Middle frontal gyrus (tissue), 1 donor: ENCODE measurements around the gene SLC25A21.

Experiments used
- DNase-seq: peaks from one replicate; pipeline ENCODE4 v3.0.0-alpha.2; 2015; ENCODE audit warnings: low spot score; ENCODE audit errors: extremely low spot score

The SLC25A21 gene

DNA sequence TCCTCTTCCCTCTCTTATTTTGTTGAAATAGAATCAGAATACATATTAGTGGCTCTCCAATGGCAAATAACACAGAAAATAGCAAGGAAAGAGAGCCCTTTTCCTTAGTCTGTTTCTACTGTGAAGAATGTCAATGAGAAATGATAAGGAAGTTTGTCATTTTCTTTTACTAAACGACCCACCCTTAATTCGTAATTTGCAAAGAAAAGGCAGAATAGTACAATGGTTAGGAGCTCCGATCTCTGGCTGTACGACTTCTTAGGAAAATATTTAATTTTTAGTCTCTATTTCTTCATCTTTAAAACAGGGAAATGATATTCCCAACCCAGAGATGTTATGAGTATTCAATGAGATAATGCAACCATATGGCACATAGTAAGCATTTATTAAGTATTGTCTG lies 504.7 kb downstream of the SLC25A21 start:
- DNase-seq = no peak

DNA sequence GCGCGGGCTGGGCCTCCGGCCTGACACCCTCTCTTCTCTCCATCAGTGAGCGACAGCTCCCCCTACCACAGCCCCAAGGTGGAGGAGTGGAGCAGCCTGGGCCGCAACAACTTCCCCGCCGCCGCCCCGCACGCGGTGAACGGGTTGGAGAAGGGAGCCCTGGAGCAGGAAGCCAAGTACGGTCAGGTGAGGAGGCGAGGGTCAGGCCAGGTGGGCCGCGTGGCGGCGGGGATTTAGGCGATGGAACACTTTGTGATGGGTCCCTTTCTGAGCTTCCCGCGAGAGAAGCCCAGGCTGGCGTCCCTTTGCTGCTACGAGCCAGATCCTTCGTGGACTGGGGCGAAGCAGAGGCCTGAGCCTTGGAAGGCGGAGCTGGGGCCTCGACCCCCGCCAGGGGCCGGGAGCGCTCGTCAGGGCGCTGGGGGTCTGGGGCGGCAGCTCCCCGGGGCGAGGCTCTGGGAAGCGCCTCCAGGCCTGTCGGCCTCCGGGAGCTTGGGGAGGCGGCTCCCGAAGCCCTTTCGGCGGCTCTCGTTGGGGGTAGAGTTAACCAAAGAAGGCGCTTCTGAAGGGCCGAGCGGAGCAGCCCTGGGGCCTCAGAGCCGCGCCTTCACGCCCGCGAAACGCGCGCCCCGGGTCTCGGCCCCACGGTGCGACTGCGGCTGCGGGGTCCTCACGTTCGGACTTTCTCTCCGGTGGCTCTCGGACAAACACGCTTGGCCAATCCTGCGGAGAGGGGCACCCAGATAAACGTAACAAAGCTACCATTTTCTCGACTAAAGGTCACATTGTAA lies 505.8 kb downstream of the SLC25A21 start:
- no peak for DNase-seq

DNA sequence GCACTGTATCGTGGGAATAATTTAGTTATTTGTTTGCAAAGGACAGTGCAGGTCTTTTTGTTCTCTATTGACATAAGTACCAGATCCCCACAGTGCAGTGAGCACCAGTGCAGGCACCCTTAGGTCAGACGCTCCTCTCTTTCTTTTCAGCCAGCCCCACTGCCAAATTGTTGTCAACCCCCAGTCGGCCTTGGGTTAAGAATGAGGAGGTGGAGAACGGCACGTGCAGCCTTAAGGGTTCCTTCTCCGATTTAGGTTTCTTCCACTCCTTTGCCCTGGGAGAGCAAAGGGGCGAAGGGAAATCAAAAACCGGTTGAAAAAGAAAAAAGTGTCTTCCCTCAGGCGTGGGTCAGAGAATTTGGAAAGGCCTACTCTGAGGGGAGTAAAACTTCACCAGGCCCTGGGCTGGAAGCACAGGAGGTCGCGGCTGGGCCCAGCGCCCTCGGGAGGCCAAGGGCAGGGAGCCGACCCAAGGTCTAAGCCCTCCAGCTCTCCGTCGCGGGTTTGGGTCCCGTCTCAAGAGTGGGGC lies 506.5 kb downstream of the SLC25A21 start:
- no peak for DNase-seq

DNA sequence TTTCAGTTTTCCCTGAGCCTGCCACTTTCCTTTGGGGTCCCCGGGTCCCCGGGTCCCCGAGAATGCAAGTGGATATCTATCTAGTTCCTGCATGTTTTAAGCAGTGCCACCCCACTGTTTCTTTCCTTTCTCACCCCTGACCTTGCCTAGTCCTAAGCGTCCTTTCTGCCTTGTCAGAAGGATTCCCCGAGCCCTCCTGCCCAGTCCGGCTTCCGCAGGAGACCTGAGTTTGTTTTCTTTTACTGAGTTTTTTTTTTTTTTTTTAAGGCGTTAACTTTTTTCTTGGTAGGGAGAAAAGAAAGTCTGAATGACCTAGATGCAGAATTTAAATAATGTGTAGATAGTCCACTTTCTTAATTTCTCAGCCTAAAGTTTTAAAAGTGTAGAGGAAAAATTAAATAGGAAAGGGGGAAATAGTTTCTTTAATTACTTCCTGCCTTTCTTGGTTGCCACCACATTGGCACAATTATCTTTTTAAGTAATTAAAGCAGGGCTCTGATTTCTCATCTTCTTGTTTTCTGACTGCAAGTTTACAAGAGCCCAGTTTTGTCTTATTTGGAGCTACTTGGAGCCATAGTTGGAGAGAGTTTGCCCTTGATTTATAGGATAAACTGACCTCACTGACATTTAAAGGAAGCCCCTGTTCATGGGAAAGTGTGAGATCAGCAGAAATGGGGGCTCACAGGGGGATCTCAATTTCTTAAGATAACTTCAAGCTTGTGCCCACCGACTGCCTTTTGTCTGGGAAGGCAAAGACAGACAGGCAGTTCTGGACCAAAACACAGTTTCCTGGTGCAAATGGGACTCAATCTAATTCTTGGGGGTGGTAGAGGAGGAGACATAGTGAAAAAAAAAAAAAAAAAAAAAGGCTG lies 507.8 kb downstream of the SLC25A21 start:
- DNase-seq = no peak

DNA sequence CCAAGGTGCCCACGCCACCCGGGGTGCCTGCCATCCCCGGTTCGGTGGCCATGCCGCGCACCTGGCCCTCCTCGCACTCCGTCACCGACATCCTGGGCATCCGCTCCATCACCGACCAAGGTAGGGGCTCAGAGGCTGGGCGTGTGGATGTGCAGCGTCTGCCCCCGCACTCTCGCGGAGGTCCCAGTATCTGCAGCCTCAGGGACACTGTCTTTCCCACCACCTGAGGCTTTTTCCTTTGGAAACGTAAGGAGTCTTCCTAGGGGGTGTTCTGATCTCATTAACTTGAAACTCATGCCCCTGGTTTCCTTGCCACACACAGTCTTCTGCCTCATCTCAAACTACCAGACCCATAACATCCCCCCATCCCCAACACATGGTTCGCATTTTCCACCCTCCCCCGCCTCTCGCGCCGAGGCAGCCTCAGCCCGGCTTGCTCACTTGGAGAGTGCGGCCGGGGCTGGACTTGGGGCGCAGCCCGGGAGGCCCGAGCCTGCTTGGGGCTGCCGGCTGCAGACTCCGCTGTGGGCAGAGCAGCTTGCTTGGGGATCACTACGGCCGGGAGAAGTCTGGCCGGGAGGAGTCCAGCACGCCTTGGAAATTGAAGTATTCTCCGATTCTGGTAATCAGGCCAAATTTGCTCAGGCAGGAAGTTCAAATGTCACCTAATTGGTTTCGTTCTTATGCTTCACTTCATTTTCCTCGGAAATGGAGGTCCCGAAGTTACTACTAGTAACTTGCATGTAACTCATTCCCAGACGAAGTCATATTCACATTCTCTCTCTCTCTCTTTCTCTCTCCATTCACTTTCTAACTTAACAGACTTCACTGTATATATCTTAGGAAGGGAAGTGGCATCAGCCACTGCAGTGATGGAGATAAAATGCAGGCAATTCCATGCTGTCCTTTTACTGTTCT lies 508.7 kb downstream of the SLC25A21 start:
- DNase-seq = no peak

DNA sequence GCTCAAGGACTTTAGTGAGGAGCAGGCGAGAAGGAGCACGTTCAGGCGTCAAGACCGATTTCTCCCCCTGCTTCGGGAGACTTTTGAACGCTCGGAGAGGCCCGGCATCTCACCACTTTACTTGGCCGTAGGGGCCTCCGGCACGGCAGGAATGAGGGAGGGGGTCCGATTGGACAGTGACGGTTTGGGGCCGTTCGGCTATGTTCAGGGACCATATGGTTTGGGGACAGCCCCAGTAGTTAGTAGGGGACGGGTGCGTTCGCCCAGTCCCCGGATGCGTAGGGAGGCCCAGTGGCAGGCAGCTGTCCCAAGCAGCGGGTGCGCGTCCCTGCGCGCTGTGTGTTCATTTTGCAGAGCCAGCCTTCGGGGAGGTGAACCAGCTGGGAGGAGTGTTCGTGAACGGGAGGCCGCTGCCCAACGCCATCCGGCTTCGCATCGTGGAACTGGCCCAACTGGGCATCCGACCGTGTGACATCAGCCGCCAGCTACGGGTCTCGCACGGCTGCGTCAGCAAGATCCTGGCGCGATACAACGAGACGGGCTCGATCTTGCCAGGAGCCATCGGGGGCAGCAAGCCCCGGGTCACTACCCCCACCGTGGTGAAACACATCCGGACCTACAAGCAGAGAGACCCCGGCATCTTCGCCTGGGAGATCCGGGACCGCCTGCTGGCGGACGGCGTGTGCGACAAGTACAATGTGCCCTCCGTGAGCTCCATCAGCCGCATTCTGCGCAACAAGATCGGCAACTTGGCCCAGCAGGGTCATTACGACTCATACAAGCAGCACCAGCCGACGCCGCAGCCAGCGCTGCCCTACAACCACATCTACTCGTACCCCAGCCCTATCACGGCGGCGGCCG lies 509.6 kb downstream of the SLC25A21 start:
- no peak for DNase-seq

DNA sequence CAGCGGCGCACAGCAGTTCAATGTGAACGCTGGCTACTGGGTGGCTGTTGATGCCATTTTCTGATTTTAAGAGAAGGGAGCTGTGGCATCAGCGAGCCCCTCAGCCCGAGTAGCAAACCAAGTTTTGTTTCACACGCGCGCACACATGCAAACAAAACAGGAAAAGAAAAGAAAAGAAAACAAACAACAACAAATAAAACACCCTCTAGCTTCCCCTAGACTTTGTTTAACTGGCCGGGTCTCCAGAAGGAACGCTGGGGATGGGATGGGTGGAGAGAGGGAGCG lies 510.2 kb downstream of the SLC25A21 start:
- no peak for DNase-seq

DNA sequence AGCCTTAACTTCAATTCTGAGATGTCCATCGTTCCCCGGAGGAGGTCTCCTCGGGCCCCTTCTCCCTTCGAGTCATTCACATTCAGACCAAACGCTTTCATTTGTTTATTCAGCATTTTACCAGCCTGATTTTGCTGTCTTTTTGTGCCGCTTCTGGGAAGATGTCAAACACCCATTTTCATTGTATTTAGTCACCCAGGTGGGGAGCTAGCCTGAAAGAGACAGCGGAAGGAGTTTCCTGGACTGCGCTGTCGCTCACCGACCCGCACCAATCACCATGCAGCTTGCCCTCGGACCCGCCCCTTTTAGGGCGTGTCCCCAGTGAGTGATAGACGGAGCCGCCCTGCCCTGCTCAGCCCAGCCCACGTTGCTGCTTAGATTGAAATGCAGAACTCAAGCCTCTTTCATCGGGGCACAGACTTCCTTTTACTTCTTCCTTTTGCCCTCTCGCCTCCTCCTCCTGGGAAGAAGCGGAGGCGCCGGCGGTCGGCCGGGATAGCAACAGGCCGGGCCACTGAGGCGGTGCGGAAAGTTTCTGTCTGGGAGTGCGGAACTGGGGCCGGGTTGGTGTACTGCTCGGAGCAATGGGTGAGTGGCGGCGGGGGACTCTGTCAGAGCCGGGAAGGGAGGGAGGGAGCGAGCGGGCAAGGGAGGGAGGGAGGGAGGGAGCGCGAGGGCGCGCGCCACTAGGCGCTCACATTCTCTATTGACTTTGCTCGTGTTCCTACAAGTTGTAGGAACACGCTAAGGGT lies 510.7 kb downstream of the SLC25A21 start, which contains the start of gene PAX9:
PAX9 (plus strand) TSS at position 355 of the 752 bp plus-strand sequence; CDS start at position 585, 230 bp downstream.
- DNase-seq = no peak

DNA sequence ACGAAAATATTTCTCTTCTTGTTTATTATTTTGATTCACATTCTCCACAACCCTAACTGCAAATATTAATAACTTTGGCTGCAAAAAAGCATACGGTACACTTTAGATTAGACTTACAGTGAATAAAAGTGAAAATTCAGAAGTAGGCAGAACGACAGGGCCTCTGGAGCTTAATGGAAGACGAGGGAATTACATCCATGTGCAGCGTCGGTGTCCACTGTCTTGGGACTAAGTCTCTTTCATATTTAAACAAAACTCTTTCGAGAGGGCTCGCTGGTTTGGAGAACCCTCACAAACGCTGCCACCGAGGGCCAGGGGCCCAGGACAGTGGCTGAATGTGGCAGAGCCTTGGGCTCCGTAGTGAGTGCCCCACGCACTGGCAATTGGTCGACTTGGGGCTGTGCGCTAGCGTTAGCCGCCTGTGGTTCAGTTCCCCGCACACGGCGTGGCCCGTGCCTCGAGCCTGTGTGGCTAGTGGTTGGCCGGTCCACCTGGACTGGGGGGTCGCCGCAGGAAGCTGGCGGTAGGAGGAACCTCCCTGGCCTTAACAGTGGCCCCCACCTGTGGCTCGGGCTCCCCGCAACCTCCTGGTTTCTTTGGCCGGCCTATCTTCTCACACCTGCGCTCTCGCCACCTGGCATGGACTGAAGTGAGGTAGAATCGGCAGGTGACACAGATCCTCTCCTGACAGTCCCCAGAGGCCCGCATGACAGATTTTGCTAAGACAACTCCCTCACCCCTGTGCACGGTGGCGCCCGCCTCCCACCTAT lies 511.5 kb downstream of the SLC25A21 start:
- DNase-seq = no peak

DNA sequence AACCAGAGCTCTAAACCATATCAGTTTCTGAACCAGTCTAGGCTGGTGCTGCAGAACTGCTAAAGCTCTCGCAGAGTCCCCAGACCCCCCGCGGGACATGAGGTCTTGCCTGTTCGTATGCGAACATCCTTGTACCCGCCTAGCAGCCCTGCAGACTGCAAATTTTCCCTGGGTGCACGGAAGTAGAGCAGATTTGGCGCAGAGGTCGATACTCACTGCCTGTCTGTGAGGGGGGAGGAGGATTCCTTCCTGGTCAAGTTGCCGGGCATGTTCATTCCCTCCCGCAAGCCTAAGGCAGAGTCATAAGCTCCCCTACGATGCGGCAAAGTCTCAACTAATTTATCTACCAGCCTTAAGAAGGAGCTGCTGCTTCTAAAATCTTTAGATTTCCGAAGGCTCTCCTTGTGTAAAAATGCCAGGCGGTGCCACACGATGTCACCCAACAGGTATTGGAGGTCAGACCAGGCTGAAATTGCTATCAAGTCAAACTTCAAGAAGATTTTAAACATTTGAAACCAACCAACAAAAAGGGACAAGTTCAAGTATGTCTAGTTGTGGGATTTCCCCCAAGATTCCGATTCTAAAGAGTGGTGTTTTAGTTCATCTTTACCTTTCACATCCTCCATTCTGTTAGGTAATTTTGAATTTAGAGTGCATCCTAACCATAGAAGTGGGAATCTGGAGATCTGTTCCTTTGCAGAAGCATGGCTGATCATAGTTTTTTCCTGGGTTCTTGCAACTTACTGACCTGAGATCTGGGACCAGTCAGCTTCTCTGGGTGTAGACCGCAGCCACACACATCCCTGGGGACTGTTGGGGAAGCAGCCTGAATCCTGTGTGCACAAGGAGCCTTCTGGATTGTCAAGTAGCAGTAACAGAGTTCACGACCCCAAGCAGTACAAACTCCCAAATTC lies 512.3 kb downstream of the SLC25A21 start:
- no peak for DNase-seq

DNA sequence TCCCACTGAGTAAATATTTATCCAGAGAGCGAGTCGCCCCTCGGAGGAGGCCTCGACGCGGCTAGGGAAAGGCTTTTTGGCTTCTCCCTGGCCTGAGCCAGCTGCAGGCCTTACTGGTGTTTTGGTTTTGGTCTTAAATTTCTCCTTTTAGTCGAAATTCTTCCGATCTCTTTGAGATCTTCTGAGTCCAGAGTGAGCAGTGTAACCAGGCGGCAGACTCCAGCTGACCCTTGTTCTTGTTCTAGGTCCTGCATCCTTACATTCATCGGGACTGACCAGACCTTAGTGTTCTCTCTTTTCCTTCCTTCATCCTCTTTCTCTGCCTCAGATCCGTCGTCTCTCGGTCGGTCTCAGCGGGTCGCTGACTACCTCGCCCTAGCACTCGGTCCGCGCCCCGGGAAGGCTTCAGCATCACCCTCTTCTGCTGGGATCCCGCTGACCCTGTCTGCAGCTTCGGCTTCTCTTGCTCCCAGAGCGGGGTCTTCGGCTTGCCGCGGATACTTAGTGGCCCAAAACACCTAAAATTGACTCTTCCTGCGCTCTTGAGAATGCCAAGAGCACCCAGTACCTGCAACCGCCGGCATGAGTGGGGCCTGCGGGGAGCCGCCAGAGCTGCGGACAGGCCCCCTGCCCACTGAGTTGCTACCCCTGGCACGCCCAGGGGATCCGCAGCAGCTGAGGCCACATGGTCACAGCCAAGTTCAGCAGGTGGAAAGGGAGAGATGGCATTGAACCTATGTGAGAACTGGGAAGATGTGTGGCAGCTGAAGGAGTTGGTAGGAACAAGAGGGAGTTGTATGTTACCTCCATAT lies 513.2 kb downstream of the SLC25A21 start:
- no peak for DNase-seq

DNA sequence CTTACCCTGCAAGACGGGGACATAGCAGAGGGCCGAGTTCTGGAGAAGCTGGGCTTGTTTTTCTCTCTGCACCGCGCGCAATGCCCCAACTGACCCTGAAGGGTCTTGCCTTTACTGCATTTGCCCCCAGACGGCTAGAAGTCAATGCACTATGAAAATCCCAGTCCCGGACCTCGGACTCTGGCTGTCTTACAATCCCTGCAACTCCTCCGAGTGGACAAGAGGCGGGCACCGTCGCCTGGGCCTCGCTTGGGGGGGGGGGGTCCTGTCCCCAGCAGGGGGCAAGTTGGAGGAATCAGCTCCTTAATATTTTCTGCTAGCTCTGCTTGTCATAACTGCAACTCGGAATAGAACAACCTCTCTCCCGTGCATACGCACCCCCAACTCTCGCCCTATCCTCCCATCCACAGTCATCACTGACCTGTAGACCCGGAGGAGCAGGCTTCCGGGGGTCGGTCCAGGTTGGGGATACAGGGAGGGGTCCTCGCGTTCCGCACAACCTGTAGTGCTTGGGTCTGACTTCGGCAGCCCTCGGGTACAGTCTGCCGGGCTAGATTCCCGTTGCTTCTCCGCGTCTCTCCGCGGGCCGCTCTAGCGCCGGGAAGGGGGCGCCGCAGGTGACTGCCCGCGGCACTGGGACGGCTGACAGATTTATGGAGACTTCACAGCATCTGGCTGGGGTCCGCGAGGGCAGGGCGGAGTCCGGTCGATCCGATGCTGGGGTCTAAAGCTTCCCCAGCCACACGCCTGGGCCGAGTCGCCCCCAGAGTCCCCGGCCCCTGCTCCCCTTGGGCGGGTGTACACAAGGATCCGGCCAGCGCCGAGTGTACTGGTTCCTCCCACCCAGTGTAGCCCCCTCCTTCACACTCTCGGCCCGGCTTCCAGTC lies 514.0 kb downstream of the SLC25A21 start:
- no peak for DNase-seq

DNA sequence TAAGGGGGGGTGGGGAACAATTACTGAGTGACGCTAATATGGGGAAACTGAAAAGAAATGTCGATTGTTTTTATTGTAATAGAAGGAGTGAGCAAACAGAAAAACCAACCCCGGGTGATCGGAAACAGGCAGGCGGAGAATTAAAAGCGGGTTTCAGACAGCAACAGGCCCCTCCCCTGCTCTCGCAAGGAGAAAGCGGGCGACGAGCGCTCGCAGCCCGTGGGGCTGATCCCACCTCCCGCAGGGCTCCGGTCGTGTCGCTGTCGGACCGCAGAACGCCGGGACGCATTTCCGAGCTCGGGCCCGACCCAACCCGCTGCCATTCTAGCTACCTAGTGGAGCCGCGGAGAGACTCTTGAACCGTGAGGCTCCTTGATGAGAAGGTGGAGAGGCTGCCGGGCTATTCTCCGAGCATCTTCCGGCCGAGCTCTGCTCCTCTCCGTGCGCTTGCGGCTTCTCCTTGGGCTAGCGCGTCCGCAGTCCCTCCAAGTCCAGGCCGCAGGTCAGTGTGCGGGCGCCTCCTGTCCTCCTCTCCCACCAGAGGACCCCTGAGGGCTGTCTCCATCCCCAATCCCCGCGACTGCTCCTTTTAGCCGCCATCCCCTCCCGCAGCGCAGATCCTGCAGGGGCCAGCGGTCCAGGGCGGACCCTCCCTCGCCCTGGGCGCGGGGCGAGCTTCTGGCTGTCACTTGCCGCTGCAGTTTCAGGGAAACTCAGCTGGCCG lies 514.8 kb downstream of the SLC25A21 start:
- no peak for DNase-seq

DNA sequence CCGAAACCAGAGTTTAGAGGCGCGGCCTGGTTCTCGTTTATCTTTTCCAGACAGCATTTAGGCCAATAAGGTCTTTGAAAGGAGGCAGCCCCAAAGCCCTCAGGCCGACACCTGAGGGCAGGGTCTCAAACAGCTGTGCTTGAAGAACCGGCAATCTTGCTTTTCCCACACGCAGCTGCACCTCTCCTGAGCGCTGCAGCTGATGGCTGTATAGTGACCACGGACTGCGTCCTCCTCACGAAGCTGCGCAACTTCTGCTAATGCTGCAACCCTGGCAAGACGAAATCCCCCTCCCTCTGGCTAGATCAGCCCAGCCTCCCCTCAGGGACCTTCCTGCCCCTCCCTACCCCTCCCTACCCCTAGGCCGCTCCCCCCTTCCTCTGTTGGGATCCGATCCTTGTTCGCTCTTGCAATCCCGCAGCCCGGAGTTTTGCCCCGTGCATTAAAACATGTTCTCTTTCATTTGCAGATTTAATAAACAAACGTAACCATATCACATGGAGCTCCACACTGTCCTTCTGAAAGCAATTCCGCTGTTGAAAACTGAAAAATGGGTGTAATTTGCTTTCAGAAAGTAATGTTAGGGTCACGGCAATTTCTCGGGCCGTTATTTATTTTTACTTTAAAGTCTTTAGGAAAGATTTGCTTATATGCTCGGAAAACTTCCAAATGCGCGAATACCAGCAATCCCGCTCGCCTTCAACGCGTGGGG lies 515.6 kb downstream of the SLC25A21 start:
- DNase-seq = no peak
